AG10803 (cell line): ENCODE data around the gene A1CF.
A peak's percentile ranks its signal among the peaks of the same experiment; 100 is the strongest.
"Not testable (repeated sequence)": the region's sequence is repeated elsewhere in the genome, so short reads cannot be mapped to it uniquely, and the experiment has no call there.

Experiments
- DNase-seq: peaks from one replicate; pipeline ENCODE4 v3.0.0; 2010; ENCODE audit warnings: low read depth
- H3K4me3 ChIP-seq: 2 replicates; pipeline ENCODE4 v1.5.1; 2011; ENCODE audit warnings: mild to moderate bottlenecking, low read length, control low read depth
- TF ChIP-seq, protein P1 (sequence below): conservative IDR thresholded peaks from 2 replicates; pipeline ENCODE4 v1.5.1; 2011; ENCODE audit warnings: mild to moderate bottlenecking, low read length, control low read depth, inconsistent platforms

A1CF gene

GRCh38 chr10:50794490-50794889 lies 90.9 kb downstream of the A1CF start:
- H3K4me3 ChIP-seq: no peak overlapping the region
- TF ChIP-seq, protein P1, sequence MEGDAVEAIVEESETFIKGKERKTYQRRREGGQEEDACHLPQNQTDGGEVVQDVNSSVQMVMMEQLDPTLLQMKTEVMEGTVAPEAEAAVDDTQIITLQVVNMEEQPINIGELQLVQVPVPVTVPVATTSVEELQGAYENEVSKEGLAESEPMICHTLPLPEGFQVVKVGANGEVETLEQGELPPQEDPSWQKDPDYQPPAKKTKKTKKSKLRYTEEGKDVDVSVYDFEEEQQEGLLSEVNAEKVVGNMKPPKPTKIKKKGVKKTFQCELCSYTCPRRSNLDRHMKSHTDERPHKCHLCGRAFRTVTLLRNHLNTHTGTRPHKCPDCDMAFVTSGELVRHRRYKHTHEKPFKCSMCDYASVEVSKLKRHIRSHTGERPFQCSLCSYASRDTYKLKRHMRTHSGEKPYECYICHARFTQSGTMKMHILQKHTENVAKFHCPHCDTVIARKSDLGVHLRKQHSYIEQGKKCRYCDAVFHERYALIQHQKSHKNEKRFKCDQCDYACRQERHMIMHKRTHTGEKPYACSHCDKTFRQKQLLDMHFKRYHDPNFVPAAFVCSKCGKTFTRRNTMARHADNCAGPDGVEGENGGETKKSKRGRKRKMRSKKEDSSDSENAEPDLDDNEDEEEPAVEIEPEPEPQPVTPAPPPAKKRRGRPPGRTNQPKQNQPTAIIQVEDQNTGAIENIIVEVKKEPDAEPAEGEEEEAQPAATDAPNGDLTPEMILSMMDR: no peak
- no peak for DNase-seq

DNA sequence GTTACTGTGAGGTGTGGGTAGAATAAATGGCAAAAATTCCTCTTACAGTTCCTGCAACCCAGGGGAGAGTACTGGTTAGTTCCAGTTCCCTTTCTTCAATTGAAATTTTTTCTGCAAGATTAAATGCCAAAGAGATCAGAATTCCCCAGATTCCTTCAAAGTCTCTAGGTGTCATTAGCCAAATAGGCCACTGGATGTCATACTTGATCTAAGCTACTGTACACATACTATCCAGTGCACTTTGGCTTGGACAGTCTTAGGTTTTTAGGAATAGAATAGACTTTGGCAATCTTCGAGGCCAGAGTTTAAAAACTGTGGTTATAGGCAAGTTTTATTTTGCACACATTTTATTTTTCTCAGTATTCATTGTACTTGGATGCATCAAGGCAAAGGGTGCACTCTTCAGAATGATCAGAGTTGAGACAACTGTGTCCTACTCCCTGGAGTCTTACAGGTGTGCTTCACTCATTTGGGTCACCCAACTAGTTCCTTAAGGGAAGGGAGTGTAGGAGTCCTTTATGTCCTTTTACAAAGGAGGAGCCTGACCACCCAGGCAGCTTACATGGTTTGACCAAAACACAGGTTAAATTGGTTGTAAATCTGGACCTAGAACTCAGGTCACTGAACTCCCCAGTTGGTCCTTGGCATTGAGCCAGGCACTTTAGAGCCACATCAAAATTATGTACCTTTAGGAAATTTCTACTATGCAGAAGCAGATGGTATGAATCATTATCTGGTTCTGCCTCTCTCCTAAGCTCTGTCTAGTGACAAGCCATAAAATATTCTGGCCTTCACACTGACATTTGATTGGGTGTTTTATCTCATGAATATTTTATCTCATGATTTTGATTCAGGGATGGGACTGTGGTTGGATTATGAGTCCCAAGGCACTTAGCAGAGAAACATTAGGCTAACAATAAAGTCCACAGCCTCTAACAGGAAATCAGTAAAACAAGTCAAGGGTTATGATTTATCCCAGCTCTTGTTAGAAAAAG lies 96.2 kb downstream of the A1CF start:
- H3K4me3 ChIP-seq: no peak overlapping the region
- peak; percentile 68 for DNase-seq
- TF ChIP-seq, protein P1: peak; percentile 80

- DNase-seq, H3K4me3 ChIP-seq: not testable (repeated sequence)
These were observed 97.5 kb downstream of the A1CF start for GRCh38 chr10:50787962-50788361.

- not testable (repeated sequence) for H3K4me3 ChIP-seq, DNase-seq
These were observed 103.4 kb downstream of the A1CF start for GRCh38 chr10:50782017-50782416.

GRCh38 chr10:50780036-50780435 lies 105.4 kb downstream of the A1CF start:
- H3K4me3 ChIP-seq: not testable (repeated sequence)
- peak; percentile 77 for DNase-seq

DNA sequence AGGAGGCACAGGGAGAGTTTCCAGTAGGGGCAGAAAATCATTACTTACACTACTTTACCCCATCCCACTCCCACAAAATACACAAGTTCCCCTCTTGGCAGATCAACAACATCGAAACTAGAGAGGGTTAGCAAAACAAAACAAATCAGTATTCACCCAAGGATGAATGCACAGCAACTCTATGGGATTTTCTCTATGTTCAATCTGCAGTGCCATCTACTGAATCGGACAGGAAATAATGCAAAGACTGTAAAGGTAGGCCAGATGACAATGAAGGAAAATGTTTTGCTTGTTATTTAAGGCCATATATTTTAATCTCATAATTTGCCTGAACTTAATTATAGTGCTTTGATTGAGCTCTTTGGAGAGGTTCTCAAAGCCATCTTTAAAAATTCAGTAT lies 110.6 kb downstream of the A1CF start:
- H3K4me3 ChIP-seq, DNase-seq: not testable (repeated sequence)

DNA sequence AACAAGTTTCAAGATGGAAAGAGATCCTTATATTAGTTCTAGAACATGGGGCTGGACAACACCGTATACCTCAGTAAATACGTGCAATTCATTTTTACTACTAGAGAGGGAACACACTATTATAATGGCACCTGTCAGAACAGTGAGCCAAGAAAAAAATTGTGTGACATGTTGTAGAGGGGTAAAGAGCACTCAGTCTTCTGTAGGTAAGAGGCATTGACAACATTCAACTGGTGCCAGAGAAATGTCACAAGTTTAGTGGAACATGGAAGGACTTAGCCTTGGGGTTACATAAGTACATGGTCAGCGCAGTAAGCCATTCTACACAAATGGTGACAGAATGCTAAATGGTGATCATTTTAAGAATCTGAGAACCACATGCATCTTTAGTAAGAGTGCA lies 113.4 kb downstream of the A1CF start:
- DNase-seq, H3K4me3 ChIP-seq: not testable (repeated sequence)

DNA sequence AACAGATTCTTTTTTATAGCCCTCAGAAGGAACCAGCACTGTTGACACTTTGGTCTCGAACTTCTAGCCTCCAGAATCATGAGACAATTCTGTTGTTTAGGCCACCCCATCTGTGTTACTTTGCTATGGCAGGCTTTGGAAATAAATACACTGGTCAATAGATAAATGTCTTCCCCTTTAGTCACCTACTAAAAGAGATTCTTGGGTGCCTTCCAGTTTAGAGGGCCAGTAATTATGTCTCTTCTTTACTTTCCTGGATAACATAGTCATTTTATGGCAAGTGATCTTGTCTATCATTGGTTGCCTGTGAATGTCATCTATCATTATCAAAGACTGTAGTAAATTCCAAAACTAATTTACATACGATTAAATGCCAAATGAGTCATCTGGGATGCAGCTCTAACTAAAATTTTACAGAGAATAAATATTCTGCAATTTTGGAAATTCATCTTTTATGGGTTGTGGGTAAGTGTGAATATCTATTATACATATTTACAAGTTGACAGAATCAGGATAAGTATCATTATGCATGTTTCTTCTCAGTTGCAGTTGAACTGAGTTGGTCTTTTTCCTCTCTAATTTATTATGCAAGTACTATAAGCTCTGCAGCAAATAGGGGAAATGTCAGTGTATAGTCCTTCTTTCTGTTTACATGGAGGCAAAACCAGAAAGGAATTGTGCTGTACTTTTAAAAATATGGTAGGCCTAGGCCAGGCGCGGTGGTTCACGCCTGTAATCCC lies 118.5 kb downstream of the A1CF start:
- not testable (repeated sequence) for H3K4me3 ChIP-seq
- DNase-seq: peak; percentile 86
